A549 (cell line): Measurements from ENCODE around the gene KRTAP17-1.

Source experiments
- CHD4 ChIP-seq: fragments of 200-600 bp; sonication (generic); IDR thresholded peaks from 2 replicates; pipeline ENCODE4 v1.6.1; 2016; ENCODE audit warnings: antibody characterized with exemption, mild to moderate bottlenecking, borderline replicate concordance
- EP300 ChIP-seq, 2 experiments: fragments of >200 bp; sonication (Bioruptor Twin); formaldehyde crosslinking; IDR thresholded peaks; 2 replicates in 1 of 2; 3 replicates in 1 of 2; pipeline ENCODE4 v1.6.1; 2016 to 2017
- JUNB ChIP-seq: fragments of >200 bp; sonication (Bioruptor Twin); formaldehyde crosslinking; IDR thresholded peaks from 2 replicates; pipeline ENCODE4 v1.6.1; 2016
- NR3C1 ChIP-seq: fragments of >200 bp; sonication (Bioruptor Twin); formaldehyde crosslinking; IDR thresholded peaks from 3 replicates; pipeline ENCODE4 v1.6.1; 2017
- POLR2A ChIP-seq: IDR thresholded peaks from 2 replicates; pipeline ENCODE4 v1.6.1; 2012; ENCODE audit warnings: mild to moderate bottlenecking, low read length
- RAD21 ChIP-seq, 2 experiments: fragments of >200 bp in 1 of 2; sonication (Bioruptor Twin) in 1 of 2; formaldehyde crosslinking in 1 of 2; IDR thresholded peaks in 1 of 2; conservative IDR thresholded peaks in 1 of 2; 2 replicates in 1 of 2; 3 replicates in 1 of 2; pipeline ENCODE4 v1.6.1; 2012 to 2018; ENCODE audit warnings: inconsistent platforms in 1 of 2
- TF ChIP-seq, protein P1 (sequence below): fragments of 450-650 bp; IDR thresholded peaks from 2 replicates; pipeline ENCODE4 v1.6.1; 2014; ENCODE audit warnings: antibody characterized with exemption
- TF ChIP-seq, protein P2 (sequence below): fragments of >200 bp; sonication (Bioruptor Twin); formaldehyde crosslinking; IDR thresholded peaks from 3 replicates; pipeline ENCODE4 v1.5.1; 2016
- TF ChIP-seq, protein P3 (sequence below): IDR thresholded peaks from 2 replicates; pipeline ENCODE4 v1.6.1; 2012
- TF ChIP-seq, protein P4 (sequence below): IDR thresholded peaks from 2 replicates; pipeline ENCODE4 v1.6.1; 2012
- TF ChIP-seq, protein P5 (sequence below): fragments of 150-350 bp; IDR thresholded peaks from 2 replicates; pipeline ENCODE4 v1.6.1; 2014; ENCODE audit warnings: low read depth, mild to moderate bottlenecking, low read length

DNA sequence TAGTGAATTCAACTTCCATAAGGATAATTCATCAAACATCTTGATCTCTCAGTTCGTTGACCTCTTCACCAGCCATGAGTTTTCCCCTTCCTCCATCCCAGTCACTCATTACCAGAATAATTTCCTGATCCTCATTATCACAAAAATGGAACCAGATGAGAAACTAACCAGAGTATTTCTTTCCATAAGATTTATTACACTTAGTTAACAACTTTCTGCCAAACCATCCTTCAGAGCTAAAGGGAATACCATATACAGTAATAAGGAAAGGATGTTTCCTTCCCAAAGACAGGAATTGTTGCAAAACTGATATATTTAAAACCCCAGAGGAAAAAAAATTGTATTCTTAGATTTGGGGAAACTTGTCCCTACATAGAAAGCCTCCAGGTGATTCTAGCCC is 21.5 kb downstream of the KRTAP17-1 start:
- TF ChIP-seq, protein P1, sequence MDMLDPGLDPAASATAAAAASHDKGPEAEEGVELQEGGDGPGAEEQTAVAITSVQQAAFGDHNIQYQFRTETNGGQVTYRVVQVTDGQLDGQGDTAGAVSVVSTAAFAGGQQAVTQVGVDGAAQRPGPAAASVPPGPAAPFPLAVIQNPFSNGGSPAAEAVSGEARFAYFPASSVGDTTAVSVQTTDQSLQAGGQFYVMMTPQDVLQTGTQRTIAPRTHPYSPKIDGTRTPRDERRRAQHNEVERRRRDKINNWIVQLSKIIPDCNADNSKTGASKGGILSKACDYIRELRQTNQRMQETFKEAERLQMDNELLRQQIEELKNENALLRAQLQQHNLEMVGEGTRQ, result no peak
- TF ChIP-seq RAD21 (conservative IDR thresholded peaks at IDR 0.05 in 1 of 2, IDR thresholded peaks at IDR 0.05 in 1 of 2), result no peak
- TF ChIP-seq NR3C1, result no peak
- TF ChIP-seq, protein P2, sequence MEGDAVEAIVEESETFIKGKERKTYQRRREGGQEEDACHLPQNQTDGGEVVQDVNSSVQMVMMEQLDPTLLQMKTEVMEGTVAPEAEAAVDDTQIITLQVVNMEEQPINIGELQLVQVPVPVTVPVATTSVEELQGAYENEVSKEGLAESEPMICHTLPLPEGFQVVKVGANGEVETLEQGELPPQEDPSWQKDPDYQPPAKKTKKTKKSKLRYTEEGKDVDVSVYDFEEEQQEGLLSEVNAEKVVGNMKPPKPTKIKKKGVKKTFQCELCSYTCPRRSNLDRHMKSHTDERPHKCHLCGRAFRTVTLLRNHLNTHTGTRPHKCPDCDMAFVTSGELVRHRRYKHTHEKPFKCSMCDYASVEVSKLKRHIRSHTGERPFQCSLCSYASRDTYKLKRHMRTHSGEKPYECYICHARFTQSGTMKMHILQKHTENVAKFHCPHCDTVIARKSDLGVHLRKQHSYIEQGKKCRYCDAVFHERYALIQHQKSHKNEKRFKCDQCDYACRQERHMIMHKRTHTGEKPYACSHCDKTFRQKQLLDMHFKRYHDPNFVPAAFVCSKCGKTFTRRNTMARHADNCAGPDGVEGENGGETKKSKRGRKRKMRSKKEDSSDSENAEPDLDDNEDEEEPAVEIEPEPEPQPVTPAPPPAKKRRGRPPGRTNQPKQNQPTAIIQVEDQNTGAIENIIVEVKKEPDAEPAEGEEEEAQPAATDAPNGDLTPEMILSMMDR, result no peak
- TF ChIP-seq POLR2A, result no peak
- TF ChIP-seq, protein P3, sequence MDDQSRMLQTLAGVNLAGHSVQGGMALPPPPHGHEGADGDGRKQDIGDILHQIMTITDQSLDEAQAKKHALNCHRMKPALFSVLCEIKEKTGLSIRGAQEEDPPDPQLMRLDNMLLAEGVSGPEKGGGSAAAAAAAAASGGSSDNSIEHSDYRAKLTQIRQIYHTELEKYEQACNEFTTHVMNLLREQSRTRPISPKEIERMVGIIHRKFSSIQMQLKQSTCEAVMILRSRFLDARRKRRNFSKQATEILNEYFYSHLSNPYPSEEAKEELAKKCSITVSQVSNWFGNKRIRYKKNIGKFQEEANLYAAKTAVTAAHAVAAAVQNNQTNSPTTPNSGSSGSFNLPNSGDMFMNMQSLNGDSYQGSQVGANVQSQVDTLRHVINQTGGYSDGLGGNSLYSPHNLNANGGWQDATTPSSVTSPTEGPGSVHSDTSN, result no peak
- no peak for TF ChIP-seq CHD4
- TF ChIP-seq JUNB, result no peak
- no peak for TF ChIP-seq EP300 (IDR thresholded peaks at IDR 0.05)
- TF ChIP-seq, protein P4, sequence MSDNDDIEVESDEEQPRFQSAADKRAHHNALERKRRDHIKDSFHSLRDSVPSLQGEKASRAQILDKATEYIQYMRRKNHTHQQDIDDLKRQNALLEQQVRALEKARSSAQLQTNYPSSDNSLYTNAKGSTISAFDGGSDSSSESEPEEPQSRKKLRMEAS, result no peak
- TF ChIP-seq, protein P5, sequence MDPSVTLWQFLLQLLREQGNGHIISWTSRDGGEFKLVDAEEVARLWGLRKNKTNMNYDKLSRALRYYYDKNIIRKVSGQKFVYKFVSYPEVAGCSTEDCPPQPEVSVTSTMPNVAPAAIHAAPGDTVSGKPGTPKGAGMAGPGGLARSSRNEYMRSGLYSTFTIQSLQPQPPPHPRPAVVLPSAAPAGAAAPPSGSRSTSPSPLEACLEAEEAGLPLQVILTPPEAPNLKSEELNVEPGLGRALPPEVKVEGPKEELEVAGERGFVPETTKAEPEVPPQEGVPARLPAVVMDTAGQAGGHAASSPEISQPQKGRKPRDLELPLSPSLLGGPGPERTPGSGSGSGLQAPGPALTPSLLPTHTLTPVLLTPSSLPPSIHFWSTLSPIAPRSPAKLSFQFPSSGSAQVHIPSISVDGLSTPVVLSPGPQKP, result no peak
